Measurements from ENCODE around the gene SMARCC2.

DNA sequence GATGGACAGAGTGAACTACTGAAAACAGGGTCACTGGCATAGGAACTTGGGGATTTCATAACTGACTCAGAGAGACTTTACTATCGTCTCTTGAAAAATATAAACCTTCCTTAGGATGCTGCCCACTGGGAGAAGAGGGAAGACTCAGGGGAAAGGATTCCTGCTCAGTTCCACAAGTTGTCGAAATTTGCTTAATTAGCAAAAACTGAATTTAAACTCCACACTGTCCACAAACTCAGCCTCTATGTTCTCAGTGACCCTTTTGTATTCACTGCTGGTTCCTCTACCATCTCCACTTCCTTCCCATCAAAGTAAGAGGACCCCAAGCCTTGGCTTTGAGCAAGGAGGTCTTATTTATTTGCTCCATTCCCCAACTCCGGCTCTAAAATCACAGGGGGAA lies 44.1 kb downstream of the SMARCC2 start:
- TF ChIP-seq GATA3 (IDR thresholded peaks at IDR 0.05; ENCODE audit: low read depth, low read length) (no peak), GATA2 (IDR thresholded peaks at IDR 0.05; ENCODE audit: low read depth, low read length) (no peak)

Data from SH-SY5Y (cell line).